Astrocyte (in vitro differentiated cells and primary cell): ENCODE results near the gene LINC00305. TPM values are rescaled to one million over a fixed set of nuclear protein-coding genes. Genes with fewer than 3 reads are reported as not detected.

Experiments
- DNase-seq: peaks from one replicate; pipeline ENCODE4 v3.0.0-alpha.2; 2010; ENCODE audit warnings: low read depth
- FAIRE-seq: peaks from 2 replicates; lab custom pipeline; 2011; peaks lifted over from hg19 to GRCh38; lab: Jason Lieb, UNC
- H2AFZ ChIP-seq: 2 replicates; pipeline ENCODE4 v1.6.0; 2012; ENCODE audit warnings: low read depth, low read length, inconsistent platforms
- H3K27ac ChIP-seq: 2 replicates; pipeline ENCODE4 v1.5.1; 2011; ENCODE audit warnings: low read depth, low read length, inconsistent platforms
- H3K27me3 ChIP-seq: 2 replicates; pipeline ENCODE4 v1.6.0; 2011; ENCODE audit warnings: low read length, inconsistent platforms; ENCODE audit not compliant: insufficient read depth
- H3K36me3 ChIP-seq: 2 replicates; pipeline ENCODE4 v1.5.1; 2011; ENCODE audit warnings: low read length, inconsistent platforms; ENCODE audit not compliant: insufficient read depth
- H3K4me1 ChIP-seq: 2 replicates; pipeline ENCODE4 v1.5.1; 2011; ENCODE audit warnings: low read length, inconsistent platforms; ENCODE audit not compliant: insufficient read depth
- H3K4me2 ChIP-seq: 2 replicates; pipeline ENCODE4 v1.6.0; 2012; ENCODE audit warnings: low read length, inconsistent platforms
- H3K4me3 ChIP-seq: 2 replicates; pipeline ENCODE4 v1.5.1; 2011; ENCODE audit warnings: low read depth, mild to moderate bottlenecking, low read length, inconsistent platforms; ENCODE audit not compliant: insufficient read depth
- H3K79me2 ChIP-seq: 2 replicates; pipeline ENCODE4 v1.6.0; 2012; ENCODE audit warnings: mild to moderate bottlenecking, low read length, inconsistent platforms; ENCODE audit not compliant: insufficient read depth
- H3K9ac ChIP-seq: 2 replicates; pipeline ENCODE4 v1.6.0; 2012; ENCODE audit warnings: mild to moderate bottlenecking, low read length, inconsistent platforms
- H3K9me3 ChIP-seq: 2 replicates; pipeline ENCODE4 v1.5.1; 2012; ENCODE audit warnings: low read depth, mild to moderate bottlenecking, low read length, inconsistent platforms; ENCODE audit not compliant: insufficient read depth
- H4K20me1 ChIP-seq: 2 replicates; pipeline ENCODE4 v1.6.0; 2012; ENCODE audit warnings: low read length, inconsistent platforms; ENCODE audit not compliant: insufficient read depth
- H3K27ac Mint-ChIP-seq: one replicate; pipeline ENCODE4 v1.8.0; 2021; ENCODE audit warnings: mild to moderate bottlenecking, mixed read lengths; ENCODE audit not compliant: unreplicated experiment
- H3K27me3 Mint-ChIP-seq: one replicate; pipeline ENCODE4 v1.8.0; 2021; ENCODE audit warnings: low read depth, mixed read lengths; ENCODE audit not compliant: unreplicated experiment
- H3K36me3 Mint-ChIP-seq: one replicate; pipeline ENCODE4 v1.8.0; 2021; ENCODE audit warnings: low read depth, mixed read lengths; ENCODE audit not compliant: unreplicated experiment
- H3K4me1 Mint-ChIP-seq: one replicate; pipeline ENCODE4 v1.8.0; 2021; ENCODE audit warnings: low read depth, mixed read lengths; ENCODE audit not compliant: unreplicated experiment
- H3K4me3 Mint-ChIP-seq: one replicate; pipeline ENCODE4 v1.8.0; 2021; ENCODE audit warnings: mild to moderate bottlenecking, moderate library complexity, mixed read lengths; ENCODE audit not compliant: unreplicated experiment
- H3K9me3 Mint-ChIP-seq: one replicate; pipeline ENCODE4 v1.8.0; 2021; ENCODE audit warnings: mild to moderate bottlenecking, mixed read lengths; ENCODE audit not compliant: unreplicated experiment
- EZH2 ChIP-seq: IDR thresholded peaks from 2 replicates; pipeline ENCODE4 v1.6.1; 2012; ENCODE audit warnings: mild to moderate bottlenecking, low read length, inconsistent platforms; ENCODE audit not compliant: insufficient read depth
- total RNA-seq: library from RNA; stranded (reverse); gene quantifications from 2 replicates; pipeline ENCODE4 v1.2.1, GENCODE V29; 2021
- TF ChIP-seq, protein P1 (sequence below): IDR thresholded peaks from 2 replicates; pipeline ENCODE4 v1.5.1; 2011; ENCODE audit warnings: low read depth, mild to moderate bottlenecking, inconsistent platforms, low read length, moderate library complexity; ENCODE audit not compliant: insufficient read depth

LINC00305 gene
- total RNA-seq, 1 donor from 2014 or later, result not detected

DNA sequence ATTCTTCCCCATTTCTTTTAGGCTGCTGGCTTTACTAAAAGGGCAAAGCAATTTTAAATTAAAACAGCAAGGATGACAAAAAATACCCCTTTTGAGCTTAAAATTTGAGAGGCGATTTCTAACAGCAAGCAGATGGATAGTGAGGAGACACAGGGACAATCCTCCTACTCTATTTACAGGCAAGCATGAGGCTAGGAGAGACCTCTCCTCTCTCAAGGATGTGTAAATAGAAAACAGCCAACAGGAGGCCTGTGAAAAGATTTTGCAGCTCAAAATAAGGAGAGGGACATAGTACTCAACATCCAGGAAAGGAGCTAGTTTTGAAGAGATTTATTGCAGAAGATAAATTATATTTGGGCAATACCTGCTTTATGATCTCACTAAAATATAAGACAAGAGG lies 53.8 kb downstream of the LINC00305 start:
- DNase-seq (no peak), FAIRE-seq (no peak)
- Histone ChIP-seq H3K4me2 (no peak overlapping the region), H2AFZ (no peak overlapping the region), H3K36me3 (no peaks in the 10 kb centered on the region), H3K79me2 (no peaks in the 10 kb centered on the region), H3K27me3 (no peaks in the 10 kb centered on the region), H4K20me1 (no peaks in the 10 kb centered on the region), H3K4me3 (no peak overlapping the region), H3K9ac (no peak overlapping the region), H3K9me3 (no peaks in the 10 kb centered on the region), H3K27ac (no peak overlapping the region), H3K4me1 (no peaks in the 10 kb centered on the region)
- no peaks in the 10 kb centered on the region for H3K36me3 Mint-ChIP-seq
- H3K9me3 Mint-ChIP-seq, result no peaks in the 10 kb centered on the region
- TF ChIP-seq, protein P1, sequence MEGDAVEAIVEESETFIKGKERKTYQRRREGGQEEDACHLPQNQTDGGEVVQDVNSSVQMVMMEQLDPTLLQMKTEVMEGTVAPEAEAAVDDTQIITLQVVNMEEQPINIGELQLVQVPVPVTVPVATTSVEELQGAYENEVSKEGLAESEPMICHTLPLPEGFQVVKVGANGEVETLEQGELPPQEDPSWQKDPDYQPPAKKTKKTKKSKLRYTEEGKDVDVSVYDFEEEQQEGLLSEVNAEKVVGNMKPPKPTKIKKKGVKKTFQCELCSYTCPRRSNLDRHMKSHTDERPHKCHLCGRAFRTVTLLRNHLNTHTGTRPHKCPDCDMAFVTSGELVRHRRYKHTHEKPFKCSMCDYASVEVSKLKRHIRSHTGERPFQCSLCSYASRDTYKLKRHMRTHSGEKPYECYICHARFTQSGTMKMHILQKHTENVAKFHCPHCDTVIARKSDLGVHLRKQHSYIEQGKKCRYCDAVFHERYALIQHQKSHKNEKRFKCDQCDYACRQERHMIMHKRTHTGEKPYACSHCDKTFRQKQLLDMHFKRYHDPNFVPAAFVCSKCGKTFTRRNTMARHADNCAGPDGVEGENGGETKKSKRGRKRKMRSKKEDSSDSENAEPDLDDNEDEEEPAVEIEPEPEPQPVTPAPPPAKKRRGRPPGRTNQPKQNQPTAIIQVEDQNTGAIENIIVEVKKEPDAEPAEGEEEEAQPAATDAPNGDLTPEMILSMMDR, result no peak
- no peak for TF ChIP-seq EZH2
- H3K27me3 Mint-ChIP-seq, result no peaks in the 10 kb centered on the region
- H3K27ac Mint-ChIP-seq, result no peak overlapping the region
- H3K4me1 Mint-ChIP-seq, result no peaks in the 10 kb centered on the region
- H3K4me3 Mint-ChIP-seq, result no peak overlapping the region

DNA sequence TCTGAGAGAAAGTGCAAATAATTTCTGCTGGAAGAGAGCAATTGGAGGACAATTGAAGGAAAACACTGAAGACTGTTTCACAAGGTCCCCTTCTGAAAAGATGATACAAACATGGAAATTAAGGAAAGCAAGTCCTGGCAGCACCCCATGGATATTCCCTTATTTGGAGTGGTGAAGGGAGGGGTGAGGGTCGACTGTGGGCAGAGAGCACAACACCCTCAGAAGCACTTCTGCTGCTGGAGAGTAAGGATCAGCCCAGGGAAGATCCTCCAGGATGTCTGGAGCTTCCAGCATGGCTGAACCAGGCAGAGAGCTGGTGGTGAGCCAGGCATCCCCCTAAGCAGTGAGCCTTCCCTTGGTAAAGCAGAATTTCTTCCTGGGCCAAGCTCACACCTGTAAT lies 54.7 kb downstream of the LINC00305 start:
- Mint-ChIP-seq H3K4me1 (no peaks in the 10 kb centered on the region), H3K4me3 (no peak overlapping the region), H3K27ac (no peak overlapping the region), H3K9me3 (no peaks in the 10 kb centered on the region), H3K27me3 (no peaks in the 10 kb centered on the region), H3K36me3 (no peaks in the 10 kb centered on the region)
- no peaks in the 10 kb centered on the region for H3K79me2 ChIP-seq
- no peaks in the 10 kb centered on the region for H3K9me3 ChIP-seq
- H2AFZ ChIP-seq, result no peak overlapping the region
- no peaks in the 10 kb centered on the region for H3K27me3 ChIP-seq
- H3K4me3 ChIP-seq, result no peak overlapping the region
- FAIRE-seq, result no peak
- no peak for DNase-seq
- H3K36me3 ChIP-seq, result no peaks in the 10 kb centered on the region
- no peak overlapping the region for H3K4me2 ChIP-seq
- no peak overlapping the region for H3K27ac ChIP-seq
- no peaks in the 10 kb centered on the region for H4K20me1 ChIP-seq
- no peak overlapping the region for H3K9ac ChIP-seq
- no peak for TF ChIP-seq EZH2
- TF ChIP-seq, protein P1, result no peak
- no peaks in the 10 kb centered on the region for H3K4me1 ChIP-seq

DNA sequence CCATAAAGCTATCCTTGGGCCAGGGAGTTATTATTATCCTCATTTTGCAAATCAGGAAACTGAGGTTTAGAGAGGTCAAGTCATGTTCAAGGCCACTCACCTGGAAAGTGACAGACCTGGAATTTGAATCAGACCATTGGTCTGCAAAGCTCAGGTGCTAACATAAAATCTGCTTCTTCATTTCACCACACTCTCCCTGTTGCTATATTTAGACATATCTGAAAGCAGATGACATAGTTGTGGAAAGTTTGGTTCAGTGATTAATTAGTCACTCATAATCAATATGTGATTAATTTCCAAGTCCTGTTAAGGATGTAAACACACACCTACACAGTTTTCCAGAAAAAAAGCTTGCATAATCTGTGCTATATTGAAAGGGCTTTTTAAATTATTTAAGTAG lies 57.4 kb downstream of the LINC00305 start:
- H3K9ac ChIP-seq, result no peak overlapping the region
- no peaks in the 10 kb centered on the region for H3K79me2 ChIP-seq
- no peaks in the 10 kb centered on the region for H3K27me3 ChIP-seq
- H3K36me3 Mint-ChIP-seq, result no peaks in the 10 kb centered on the region
- H3K4me1 Mint-ChIP-seq, result no peaks in the 10 kb centered on the region
- H4K20me1 ChIP-seq, result no peaks in the 10 kb centered on the region
- H2AFZ ChIP-seq, result no peak overlapping the region
- no peaks in the 10 kb centered on the region for H3K4me1 ChIP-seq
- no peak overlapping the region for H3K4me2 ChIP-seq
- DNase-seq (no peak), FAIRE-seq (no peak)
- peaks cover 3% of the 10 kb centered on the region for H3K9me3 Mint-ChIP-seq
- H3K27ac Mint-ChIP-seq, result no peak overlapping the region
- no peaks in the 10 kb centered on the region for H3K9me3 ChIP-seq
- TF ChIP-seq EZH2, result no peak
- TF ChIP-seq, protein P1, result no peak
- no peaks in the 10 kb centered on the region for H3K27me3 Mint-ChIP-seq
- H3K36me3 ChIP-seq, result no peaks in the 10 kb centered on the region
- H3K4me3 Mint-ChIP-seq, result no peak overlapping the region
- no peak overlapping the region for H3K4me3 ChIP-seq
- no peak overlapping the region for H3K27ac ChIP-seq
